DND-41 (cell line): ENCODE results near the gene HOXA3.

ENCODE experiments used
- ATAC-seq: fragments of 200-7000 bp; cut with Tn5 transposase; 3 replicates; pipeline ENCODE4 v1.9.1; 2021; ENCODE audit warnings: low read depth; ENCODE audit not compliant: insufficient read depth
- DNase-seq: peaks from one replicate; pipeline ENCODE4 v3.0.0-alpha.2; 2020
- H2AFZ ChIP-seq: 2 replicates; pipeline ENCODE4 v1.6.0; 2012; ENCODE audit warnings: low read depth, low read length
- H3K27ac ChIP-seq: 2 replicates; pipeline ENCODE4 v1.5.1; 2012; ENCODE audit warnings: low read length, inconsistent platforms
- H3K27me3 ChIP-seq: fragments of 200-600 bp; sonication (generic); 2 replicates; pipeline ENCODE4 v1.6.0; 2012; ENCODE audit warnings: low read length, mild to moderate bottlenecking, inconsistent platforms; ENCODE audit not compliant: insufficient read depth, poor library complexity
- H3K36me3 ChIP-seq: 2 replicates; pipeline ENCODE4 v1.5.1; 2012; ENCODE audit warnings: low read length, inconsistent platforms; ENCODE audit not compliant: insufficient read depth
- H3K4me1 ChIP-seq: 2 replicates; pipeline ENCODE4 v1.5.1; 2012; ENCODE audit warnings: mild to moderate bottlenecking, low read length; ENCODE audit not compliant: insufficient read depth
- H3K4me2 ChIP-seq: 2 replicates; pipeline ENCODE4 v1.6.0; 2012; ENCODE audit warnings: mild to moderate bottlenecking, moderate library complexity, low read length, inconsistent platforms; ENCODE audit not compliant: insufficient read depth
- H3K4me3 ChIP-seq, 2 experiments: fragments of 200-600 bp in 1 of 2; shearing (Covaris generic) in 1 of 2; 2 replicates each; pipeline ENCODE4 v1.5.1; 2012 to 2016; ENCODE audit warnings: inconsistent platforms in 2 of 2, low read length in 2 of 2, mild to moderate bottlenecking in 2 of 2, low read depth in 1 of 2, moderate library complexity in 1 of 2
- H3K79me2 ChIP-seq: 2 replicates; pipeline ENCODE4 v1.6.0; 2012; ENCODE audit warnings: low read length, inconsistent platforms; ENCODE audit not compliant: insufficient read depth
- H3K9ac ChIP-seq: 2 replicates; pipeline ENCODE4 v1.6.0; 2012; ENCODE audit warnings: low read depth, mild to moderate bottlenecking, inconsistent platforms, low read length, moderate library complexity
- H3K9me3 ChIP-seq: 2 replicates; pipeline ENCODE4 v1.5.1; 2012; ENCODE audit warnings: low read length, moderate library complexity, mild to moderate bottlenecking, inconsistent platforms; ENCODE audit not compliant: insufficient read depth, severe bottlenecking
- H4K20me1 ChIP-seq: 2 replicates; pipeline ENCODE4 v1.6.0; 2012; ENCODE audit warnings: low read length; ENCODE audit not compliant: insufficient read depth
- EZH2 ChIP-seq: IDR thresholded peaks from 3 replicates; pipeline ENCODE4 v1.6.1; 2012; ENCODE audit warnings: borderline replicate concordance, low read depth, mild to moderate bottlenecking, moderate library complexity, low read length, inconsistent platforms; ENCODE audit not compliant: severe bottlenecking
- TF ChIP-seq, protein P1 (sequence below): IDR thresholded peaks from 2 replicates; pipeline ENCODE4 v1.5.1; 2012; ENCODE audit warnings: borderline replicate concordance, low read length, moderate library complexity, mild to moderate bottlenecking; ENCODE audit not compliant: poor library complexity, severe bottlenecking; ENCODE audit errors: extremely low read depth

Gene HOXA3

DNA sequence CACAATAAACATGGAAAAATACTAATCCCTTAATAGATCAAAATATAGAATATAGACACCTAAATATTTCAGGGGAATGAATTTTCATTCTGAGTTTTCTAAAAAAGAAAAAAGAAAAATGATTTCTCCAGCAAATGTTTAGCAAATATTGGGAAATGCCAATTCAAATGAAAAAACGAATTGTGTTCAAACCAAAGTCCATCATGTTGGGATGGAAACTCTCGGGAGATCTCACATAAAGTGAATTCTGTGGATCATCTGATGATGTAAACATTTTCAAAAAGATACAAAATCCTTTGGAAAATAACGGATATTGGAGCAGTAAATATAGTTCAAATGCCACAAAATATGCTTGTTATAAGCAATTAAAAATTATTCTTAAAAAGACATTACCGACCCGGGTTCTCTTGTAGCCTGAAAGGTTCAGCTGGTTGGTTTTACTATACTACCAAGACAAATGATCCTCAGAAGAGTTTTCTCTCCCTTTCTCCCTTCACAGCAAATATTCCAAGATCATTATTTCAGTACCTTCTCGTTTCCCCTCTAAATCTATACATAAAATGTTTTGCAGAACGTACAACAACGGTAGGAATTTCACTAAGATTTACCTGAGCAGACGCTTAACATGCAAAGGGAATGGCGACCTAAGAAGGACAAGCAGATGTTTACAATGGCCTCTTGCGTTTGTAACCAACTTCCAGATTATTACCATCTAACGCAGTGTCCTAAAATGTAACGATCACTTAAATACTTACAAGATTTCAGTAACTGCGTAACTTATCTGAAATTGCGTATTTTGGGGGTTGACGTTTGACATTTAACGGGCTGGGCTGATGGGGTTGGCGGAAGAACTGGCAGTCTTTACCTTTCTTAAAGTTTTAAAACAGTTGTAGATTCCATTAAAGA, 45.0 kb upstream of the HOXA3 start:
- no peaks in the 10 kb centered on the region for H3K36me3 ChIP-seq
- no peak overlapping the region for H3K4me3 ChIP-seq
- H4K20me1 ChIP-seq, result no peaks in the 10 kb centered on the region
- no peak for TF ChIP-seq EZH2
- TF ChIP-seq, protein P1, sequence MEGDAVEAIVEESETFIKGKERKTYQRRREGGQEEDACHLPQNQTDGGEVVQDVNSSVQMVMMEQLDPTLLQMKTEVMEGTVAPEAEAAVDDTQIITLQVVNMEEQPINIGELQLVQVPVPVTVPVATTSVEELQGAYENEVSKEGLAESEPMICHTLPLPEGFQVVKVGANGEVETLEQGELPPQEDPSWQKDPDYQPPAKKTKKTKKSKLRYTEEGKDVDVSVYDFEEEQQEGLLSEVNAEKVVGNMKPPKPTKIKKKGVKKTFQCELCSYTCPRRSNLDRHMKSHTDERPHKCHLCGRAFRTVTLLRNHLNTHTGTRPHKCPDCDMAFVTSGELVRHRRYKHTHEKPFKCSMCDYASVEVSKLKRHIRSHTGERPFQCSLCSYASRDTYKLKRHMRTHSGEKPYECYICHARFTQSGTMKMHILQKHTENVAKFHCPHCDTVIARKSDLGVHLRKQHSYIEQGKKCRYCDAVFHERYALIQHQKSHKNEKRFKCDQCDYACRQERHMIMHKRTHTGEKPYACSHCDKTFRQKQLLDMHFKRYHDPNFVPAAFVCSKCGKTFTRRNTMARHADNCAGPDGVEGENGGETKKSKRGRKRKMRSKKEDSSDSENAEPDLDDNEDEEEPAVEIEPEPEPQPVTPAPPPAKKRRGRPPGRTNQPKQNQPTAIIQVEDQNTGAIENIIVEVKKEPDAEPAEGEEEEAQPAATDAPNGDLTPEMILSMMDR, result no peak
- no peaks in the 10 kb centered on the region for H3K79me2 ChIP-seq
- H2AFZ ChIP-seq, result no peak overlapping the region
- peaks cover 17% of the 10 kb centered on the region for H3K27me3 ChIP-seq
- no peak overlapping the region for H3K27ac ChIP-seq
- peaks cover 34% of the 10 kb centered on the region for H3K4me1 ChIP-seq
- no peak overlapping the region for H3K4me2 ChIP-seq
- no peak overlapping the region for H3K9ac ChIP-seq
- no peaks in the 10 kb centered on the region for H3K9me3 ChIP-seq
- DNase-seq (no peak), ATAC-seq (no peak)

GRCh38 chr7:27196287-27196767, 43.9 kb upstream of the HOXA3 start:
- Histone ChIP-seq H3K9ac (no peak overlapping the region), H3K9me3 (no peaks in the 10 kb centered on the region), H3K79me2 (no peaks in the 10 kb centered on the region), H3K4me1 (peaks cover 34% of the 10 kb centered on the region), H3K4me3 (no peak overlapping the region), H3K4me2 (peak overlapping the region; percentile 60), H2AFZ (no peak overlapping the region), H3K36me3 (no peaks in the 10 kb centered on the region), H3K27ac (no peak overlapping the region), H4K20me1 (no peaks in the 10 kb centered on the region), H3K27me3 (peaks cover 17% of the 10 kb centered on the region)
- ATAC-seq (no peak), DNase-seq (peak; percentile 80)
- TF ChIP-seq, protein P1, result peak; percentile 88
- no peak for TF ChIP-seq EZH2

- Histone ChIP-seq H4K20me1 (no peaks in the 10 kb centered on the region), H3K27ac (no peak overlapping the region), H3K27me3 (peaks cover 12% of the 10 kb centered on the region), H2AFZ (no peak overlapping the region), H3K9ac (no peak overlapping the region), H3K9me3 (no peaks in the 10 kb centered on the region), H3K79me2 (no peaks in the 10 kb centered on the region), H3K4me2 (no peak overlapping the region), H3K4me3 (no peak overlapping the region), H3K36me3 (no peaks in the 10 kb centered on the region), H3K4me1 (peaks cover 25% of the 10 kb centered on the region)
- no peak for DNase-seq
- ATAC-seq, result no peak
- no peak for TF ChIP-seq EZH2
- TF ChIP-seq, protein P1, result no peak
These were observed 42.5 kb upstream of the HOXA3 start for GRCh38 chr7:27194686-27195379.
